ENCODE measurements around the gene ADAT1. TPM values are rescaled to one million over a fixed set of nuclear protein-coding genes. Genes with fewer than 3 reads are reported as not detected.
"Not testable (repeated sequence)": the region's sequence is repeated elsewhere in the genome, so short reads cannot be mapped to it uniquely, and the experiment has no call there.

Gene ADAT1
- polyA plus RNA-seq, 3 donors = 38.9 to 66.6 (median 57.7) TPM

DNA sequence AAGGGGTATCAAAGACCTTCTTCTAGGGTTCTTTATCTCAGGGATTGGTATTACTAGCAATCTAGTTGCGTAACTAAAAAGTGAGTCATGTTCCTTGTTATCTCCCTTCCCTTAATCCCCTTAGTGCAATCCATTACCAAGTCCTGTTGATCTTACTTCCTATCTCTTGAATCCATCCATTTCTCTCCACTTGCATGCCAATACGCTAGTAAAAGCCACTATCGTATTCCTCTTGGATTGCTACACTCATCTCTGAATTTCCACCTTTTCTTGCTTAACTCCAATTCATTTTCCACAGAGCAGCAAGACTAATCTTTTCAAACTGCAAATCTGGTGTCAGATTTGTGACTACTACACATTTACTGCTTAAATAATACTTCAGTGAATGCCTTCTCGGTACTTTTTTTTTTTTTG, 1.8 kb upstream of the ADAT1 start:
- no peak for DNase-seq

DNA sequence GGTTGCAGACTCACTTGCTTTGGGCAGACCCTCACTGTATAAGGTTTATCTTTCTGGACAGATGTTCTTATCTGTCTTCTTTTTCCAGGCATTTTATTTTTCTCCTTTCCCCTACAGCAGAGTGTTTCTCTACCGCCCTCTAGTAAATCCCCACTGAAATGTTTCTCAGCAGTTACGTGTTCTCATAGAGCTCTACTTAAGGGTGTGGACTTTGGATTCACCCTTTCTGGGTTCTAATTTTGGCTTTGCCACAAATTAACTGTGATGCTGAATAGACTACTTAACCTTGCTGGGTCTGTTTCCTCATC, 2.0 kb downstream of the ADAT1 start:
- DNase-seq = peak; percentile 14

DNA sequence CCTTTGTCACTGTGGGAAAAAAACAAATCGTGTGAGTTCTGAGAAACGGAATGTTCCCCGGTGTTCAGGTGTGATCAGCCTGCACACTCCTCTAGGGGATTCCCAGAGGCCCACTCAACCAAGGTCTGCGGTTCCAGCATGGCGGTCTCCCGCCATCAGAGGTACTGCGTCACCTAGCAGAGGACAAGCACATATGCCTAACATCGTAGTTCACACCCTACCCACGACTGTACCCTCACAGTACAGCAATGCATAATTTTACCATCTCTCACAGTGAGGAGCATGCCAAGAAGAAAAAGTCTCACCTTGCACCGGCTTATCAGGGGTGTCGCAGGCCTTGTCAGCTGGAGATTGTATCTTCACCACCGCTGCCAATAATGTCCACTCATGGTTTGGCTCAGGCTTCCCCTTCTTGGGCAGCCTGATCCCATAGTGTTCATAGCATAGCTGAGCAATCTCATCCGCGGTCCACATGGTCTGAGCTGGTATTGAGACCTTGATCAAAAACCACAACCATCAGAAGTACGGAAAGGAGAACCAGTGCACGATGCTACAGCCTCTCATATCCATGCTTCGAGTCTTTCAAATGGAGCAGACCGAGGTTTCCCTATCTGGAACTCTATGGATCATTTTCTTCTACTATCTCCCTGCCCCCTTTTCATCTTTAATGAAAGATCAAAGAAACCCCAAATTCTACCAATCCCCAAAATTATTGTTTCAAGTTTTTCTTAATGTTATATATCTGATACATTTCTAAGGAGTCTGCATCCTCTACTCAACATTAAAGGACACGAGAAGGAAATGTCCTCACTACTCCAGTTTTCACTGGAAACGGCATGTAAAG, 2.5 kb downstream of the ADAT1 start:
- DNase-seq = no peak

DNA sequence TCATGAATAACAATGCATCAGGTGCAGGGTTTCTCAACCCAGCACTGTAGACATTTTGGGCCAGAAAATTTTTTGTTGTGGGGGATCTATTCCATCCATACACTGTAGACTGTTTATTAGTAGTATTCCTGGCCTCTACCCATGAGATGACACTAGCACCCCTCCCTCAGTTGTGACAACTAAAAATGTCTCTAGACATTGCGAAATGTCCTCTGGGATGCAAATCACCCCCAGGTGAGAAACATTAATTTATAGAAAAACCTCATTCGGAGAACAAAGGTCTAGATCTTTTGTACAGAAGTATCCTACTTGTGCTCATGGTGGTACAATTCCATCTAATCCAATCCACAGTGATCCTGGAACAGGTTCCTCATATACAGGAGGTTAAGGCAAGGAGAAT, 4.3 kb downstream of the ADAT1 start:
- no peak for DNase-seq

DNA sequence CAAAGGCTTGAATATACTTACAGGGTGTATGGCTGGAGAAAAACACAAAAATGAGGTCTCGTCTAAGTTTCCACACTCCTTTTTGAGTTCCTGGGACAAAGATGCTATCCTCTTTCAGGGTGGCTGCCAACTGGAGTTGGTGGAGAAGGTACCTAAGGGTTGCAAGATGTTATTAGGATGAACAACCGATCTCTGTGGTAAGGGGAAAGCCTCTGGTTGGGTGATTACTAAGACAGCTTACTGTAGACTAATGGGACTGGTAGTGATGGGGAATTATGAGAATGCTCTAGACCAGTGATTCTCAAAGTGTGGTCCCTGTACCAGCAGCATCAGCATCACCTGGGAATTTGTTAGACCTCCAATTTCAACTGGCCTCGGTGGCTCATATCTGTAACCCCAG, 6.0 kb downstream of the ADAT1 start:
- DNase-seq = no peak

DNA sequence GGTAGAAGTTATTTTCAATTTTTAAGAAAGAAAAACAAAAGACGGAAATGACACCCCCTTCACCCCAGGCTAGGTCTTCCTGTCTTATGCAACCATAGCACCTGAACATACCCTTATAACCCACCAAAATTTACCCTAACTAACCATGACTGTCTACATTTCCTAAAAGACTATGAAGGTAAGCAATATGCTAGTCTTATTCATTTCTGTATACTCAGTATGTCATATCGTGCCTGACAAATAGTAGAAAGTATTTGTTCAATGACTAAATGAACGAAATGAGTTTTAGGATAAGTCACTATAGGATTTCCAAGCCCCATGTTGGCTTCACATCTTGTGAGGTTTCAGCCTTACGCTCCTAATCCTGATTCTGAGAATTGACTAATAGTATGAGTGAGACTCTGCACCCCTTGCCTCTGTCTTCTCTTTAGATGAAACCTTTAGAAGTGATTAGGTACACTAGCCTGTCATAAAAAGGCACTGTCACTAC, 6.5 kb downstream of the ADAT1 start:
- DNase-seq = no peak

DNA sequence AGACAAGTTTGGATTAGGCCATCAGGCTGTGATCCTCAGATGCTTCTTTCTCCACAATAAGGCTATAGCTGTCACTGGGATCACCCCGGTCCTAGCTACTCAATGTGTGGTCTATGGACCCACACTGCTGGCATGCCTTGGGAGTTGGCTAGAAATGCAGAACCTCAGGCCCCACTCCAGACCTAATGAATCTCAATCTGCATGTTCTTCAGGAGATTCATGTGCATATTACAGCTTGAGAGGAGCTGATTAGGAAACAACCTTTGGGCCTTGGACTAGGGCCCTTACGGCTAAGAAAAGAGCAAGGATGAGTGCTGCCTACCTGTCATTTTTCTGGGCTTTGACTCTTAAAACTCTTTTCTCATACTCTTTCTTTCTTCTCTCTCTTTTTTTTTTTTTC, 7.5 kb downstream of the ADAT1 start:
- DNase-seq = no peak

DNA sequence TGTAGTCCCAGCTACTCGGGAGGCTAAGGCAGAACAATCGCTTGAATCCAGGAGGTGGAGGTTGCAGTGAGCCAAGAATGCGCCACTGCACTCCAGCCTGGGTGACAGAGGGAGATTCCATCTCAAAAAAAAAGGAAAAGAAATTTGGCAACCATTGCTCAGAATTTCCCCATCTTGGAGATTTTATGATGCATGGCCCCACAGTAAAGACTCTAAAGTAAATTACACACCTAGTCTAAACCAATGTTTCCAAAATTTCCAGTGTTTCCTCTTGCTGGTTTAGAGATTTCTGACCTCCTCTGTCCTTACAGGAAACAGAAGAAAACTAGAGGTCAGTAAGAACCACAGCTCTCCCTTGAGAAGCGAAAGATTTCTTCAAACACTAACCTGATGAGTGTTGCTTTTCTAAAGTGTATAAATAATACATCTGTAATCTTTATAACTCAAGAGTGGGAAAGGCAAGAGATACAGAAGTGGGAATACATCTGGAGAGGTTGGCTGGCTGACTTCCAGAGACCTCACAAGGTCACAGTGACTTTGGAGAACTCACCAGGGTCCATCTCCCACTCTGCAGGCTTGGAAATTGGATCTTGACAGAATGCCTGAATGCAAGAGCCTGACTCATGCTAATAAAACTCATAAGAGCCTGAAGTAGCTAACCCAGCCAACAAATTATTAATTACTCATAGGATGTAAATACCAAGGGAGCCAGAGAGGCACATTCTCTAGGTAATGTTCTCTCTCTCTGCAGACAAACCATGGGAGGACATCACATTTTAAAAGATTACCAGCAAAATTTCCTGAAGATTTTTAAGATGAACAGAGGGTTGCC, 8.8 kb downstream of the ADAT1 start:
- DNase-seq = no peak

DNA sequence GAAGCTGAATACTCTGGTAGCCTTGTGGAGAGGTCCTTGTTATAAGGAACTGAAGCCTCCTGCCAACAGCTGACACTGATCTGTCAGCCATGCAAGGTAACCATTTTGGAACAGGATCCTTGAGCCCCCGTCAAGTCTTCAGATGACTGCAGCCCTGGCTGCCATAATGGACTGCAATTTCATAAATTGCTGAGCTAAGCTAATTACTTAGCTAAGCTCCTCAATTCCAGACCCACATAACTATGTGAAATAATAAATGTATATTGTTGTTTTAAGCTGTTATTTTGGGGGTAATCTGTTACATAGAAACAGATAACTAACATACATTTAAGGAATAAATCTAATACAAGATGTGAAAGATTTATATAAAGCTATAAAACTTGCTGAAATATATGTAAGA, 16.6 kb downstream of the ADAT1 start:
- DNase-seq = no peak

DNA sequence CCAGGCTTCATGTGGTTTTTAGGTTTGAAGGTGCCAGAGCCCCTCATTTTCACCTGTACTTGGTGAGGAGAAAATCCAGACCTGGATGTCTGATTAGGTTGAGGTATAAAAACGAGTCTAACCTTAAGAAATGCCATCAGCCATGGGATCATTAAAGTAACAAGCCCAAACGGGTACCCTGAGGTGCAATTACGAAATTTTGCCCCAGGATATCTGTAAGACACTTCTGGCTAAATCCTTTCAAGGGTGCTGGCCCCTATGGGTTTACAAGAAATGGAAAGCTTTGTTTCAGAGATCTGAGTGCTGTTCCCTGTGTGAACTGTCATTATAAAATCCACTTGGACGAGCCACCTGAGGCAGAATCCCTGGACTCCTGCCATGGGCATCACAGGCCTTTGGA, 19.8 kb downstream of the ADAT1 start:
- no peak for DNase-seq

DNA sequence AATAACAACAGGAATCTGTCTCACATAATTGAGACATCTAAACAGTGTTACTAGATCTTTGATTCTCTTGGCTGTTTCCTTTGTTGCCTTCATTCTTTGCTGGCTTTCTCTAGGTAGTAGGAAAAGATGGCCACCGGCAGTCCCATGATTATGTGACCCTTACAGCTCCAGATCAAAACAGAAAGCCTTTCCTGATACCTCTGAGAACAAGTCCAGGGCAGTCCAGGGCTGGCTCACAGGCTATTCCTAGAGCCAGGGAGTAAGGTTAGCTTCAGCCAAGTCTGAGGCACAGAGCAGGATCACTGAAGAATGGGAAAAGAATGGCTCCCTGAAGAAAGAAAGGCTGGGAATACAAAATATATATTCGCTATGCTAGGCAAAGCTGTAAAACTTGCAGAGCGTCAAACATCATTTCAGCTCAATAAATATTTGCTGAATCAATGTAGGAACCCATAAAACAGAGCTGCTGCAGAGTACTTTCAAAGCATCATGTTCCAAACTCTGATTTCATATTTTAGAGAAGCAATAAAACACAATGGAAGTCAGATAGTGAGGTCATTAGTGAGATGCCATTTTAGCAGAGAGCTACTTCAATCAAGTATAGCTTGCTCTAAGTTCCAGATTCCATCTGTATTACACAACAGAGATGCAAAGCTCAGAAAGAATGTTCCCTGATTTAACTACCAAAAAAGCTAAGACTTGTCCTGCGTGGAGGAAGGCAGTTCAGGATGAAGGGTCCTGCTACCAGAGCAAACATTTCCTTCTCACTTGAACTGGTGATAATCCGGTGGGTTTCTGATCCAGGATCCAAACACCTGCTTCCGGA, 23.4 kb downstream of the ADAT1 start:
- no peak for DNase-seq

DNA sequence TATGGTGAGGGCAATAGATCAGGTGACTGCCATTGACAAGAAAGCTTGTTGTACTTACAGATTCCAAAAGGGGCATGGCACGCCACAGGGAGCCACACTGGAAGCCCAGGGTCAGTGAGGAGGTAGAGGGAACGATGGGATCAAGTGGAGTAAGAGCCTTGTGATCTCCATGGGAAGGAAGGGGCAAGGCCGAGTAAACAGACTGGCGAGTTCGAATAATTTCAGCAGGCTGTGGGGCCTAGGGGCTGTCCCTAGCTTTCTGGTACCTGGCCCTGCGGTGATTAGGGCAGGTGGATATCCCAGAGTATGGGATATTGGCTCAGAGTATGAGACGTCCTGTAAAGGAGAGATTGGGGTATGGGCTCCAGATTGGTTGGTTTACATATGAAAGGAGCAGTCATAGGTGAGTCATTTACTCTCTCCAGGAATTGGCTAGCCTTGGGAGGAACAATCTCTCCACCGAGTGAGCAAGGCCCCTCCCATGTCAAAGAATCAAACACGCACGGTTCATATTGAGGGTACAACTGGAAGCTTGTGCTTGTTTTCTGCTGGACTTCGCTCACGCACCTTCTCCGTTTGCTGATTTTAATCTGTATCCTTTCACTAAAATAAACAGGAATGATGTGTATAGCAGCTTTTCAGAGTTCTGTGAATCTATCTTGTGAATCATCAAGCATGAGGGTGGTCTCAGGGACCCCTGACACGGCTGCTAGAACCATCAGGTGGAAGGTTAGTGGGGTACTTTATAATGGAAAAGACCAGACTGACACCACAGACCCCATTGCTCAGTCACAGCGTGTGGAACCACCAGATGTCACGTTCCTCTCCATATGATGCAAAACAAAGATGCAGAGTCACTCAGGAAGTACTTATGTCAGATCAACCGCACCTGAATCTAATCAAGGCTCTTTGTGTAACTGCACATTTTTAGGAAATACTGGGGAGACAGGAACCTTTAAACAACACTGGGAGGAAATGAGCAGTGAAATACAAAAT, 29.0 kb downstream of the ADAT1 start:
- no peak for DNase-seq

DNA sequence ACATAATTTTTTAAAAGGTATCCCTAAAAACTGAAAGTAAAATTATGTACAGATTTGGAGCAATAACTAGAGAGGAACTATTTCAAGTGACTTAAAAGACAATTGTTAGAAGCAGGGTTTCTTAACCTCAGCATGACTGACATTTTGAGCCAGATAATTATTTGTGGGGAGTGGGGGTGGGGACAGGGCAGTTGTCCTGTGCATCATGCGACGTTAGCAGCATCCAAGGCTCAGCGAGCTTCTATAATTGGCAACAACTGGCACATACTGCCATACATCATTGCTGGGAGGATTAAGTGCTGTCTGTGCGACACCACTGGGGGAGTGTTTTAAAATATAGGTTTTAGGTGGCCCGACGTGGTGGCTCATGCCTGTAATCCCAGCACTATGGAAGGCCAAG, 29.8 kb downstream of the ADAT1 start:
- DNase-seq = no peak

DNA sequence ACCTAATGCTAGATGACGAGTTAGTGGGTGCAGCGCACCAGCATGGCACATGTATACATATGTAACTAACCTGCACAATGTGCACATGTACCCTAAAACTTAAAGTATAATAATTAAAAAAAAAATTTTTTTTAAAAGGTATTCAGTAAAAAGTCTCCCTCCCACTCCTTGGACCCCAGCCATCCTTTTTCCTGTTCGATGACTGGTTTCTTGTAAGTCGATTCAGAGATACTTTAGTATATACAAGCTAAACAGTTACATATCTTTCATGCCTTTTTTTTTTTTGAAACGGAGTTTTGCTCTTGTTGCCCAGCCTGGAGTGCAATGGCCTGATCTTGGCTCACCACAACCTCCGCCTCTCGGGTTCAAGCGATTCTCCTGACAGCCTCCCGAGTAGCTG, 31.2 kb downstream of the ADAT1 start:
- not testable (repeated sequence) for DNase-seq

DNA sequence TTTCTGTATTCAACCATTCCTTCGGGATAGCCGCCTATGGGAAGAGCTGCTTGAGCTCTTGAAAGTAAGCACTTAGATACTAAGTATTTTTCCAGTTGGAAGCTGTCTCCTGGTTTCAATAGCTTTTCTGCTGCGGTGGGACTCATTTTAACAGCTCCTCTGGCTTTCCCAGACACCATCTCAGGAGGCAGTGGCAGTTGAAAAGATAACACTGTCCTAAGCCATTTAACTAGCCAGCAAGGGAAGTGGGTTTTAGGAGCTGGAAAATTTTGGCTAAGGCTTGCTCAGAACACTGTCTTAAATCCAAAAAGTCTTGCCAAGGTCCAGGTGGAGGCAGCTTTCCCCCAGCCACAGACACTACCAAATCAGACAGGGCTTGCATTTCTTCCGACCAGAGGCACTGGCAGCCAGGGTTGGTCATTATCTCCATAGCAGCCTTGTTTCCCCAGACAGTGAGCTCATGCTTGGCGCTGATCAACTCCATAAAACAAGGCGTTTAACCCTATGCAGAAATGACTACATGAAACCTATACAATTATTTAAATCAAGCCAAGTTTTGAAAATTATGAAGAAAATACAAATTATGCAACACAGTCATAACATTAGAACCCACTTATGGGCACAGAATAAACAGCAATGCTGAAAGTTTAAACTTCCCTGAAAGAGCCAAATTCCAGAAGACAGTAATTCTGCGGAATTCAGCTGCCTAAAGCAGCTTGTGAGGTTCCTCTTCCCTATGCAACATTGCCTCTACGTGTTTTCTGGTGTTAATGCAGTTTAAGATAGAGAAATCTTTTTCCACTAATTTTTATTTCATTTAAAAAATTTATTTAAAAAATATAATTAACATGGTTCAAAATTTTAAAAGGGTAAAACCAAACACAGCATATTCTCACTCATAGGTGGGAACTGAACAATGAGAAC, 31.9 kb downstream of the ADAT1 start:
- peak; percentile 5 for DNase-seq

DNA sequence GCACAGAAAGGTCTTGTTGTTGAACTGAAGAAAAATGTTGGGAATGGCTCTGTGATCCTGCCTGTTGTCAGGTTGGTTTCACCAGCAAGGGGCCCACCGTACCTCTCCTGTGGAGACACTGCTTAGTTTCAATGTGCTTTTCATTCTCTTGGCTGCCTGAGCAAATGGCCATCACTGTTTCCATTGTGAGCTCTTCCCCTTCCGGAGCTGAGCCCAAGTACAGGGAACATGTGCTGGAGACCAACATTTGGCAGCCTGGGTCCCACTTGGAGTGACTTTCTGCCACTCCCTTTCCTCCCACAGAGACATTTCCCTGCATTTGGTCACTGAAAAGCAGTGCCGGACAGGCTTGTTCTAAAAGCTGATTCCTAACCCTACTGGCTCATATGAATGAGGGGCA, 33.8 kb downstream of the ADAT1 start:
- no peak for DNase-seq

DNA sequence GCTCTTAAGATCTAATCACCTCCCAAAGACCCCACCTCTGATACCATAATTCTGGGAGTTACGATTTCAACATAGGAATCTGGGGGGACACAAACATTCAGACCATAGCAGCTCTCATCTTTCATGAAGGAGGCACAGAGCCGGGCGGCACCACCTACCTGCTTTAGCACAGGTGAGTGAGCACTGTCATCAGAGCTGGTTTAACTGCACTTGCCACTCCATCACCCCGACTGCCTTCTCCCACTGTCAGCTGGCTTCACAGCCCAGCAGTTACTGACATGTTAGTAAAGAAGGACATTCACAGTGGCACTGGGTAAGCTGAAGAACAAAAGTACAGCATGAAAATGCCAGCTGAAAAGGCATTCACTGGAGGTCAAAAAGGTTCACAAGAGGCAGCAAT, 34.4 kb downstream of the ADAT1 start:
- no peak for DNase-seq

DNA sequence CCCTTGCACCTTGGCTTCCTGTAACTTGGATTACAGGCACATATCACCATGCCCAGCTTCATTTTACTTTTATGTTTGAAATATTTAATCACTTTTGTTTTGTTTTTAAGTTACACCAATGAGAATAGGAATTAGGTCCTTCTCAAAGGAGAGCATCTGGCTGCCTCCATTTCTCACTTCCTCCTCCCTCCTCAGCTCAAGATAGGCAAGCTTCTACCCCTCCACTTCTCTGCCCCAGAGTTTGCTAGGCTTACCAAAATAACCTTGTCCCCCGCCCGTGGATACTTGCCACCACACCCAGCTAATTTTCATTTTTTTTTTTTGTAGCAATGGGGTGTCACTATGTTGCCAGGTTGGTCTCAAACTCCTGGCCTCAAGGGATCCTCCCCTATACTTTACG, 39.0 kb downstream of the ADAT1 start:
- no peak for DNase-seq

DNA sequence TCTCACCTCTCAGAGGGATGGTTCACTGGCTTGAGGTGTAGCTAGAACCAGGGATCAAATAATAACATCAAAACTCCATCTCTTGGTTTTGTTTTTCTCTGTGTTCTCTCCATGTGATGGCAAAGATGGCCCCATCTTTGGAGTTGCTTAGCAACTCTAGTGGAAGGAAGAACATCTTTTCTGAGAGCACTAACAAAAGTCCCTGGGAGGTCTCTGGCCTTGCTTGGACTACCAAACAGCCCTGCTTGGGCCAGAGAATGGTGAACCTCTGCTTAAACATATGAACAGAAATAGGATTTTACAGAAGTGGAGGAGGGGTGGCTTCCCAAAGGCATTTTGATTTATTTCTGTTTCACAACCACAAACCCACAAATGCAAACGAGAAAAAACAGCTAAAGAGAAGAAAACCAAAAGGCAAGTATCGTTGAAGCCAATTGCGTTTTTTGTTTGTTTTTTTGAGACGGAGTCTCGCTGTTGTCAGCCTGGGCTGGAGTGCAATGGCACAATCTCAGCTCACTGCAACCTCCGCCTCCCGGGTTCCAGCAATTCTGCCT, 43.7 kb downstream of the ADAT1 start:
- no peak for DNase-seq

DNA sequence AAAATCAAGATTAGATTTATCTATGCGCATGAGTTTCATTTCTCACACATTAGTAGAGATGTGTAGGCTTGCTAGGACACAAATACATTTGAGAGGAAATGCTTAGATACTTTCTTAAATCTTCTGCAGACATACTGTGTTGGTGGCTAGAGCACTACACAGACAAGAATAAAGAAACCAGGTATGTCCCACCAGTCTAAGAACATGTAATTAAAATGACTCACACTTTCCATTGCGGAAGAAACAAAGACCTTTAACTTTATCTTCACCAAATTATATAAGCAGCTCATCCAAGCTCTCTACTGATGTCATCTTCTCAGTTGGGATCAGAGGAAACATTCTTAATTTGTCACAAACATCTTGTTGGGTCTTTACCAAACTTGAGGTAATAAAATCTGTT, 44.4 kb downstream of the ADAT1 start:
- DNase-seq = no peak
